HL-60 (cell line): ENCODE data around the gene DERL2.

Experiments
- DNase-seq, 2 experiments: peaks; one replicate each; pipeline ENCODE4 v3.0.0-alpha.2; 2010 to 2020; ENCODE audit warnings: low read depth in 1 of 2, low spot score in 1 of 2
- H3K27ac ChIP-seq: fragments of 250-450 bp; sonication (Bioruptor Pico); replicated peaks from 2 replicates; pipeline ENCODE4 v1.5.1; 2020; ENCODE audit warnings: mild to moderate bottlenecking, moderate library complexity
- H3K27me3 ChIP-seq: fragments of 250-450 bp; sonication (Bioruptor Pico); 2 replicates; pipeline ENCODE4 v1.5.1; 2021; ENCODE audit warnings: mild to moderate bottlenecking, moderate library complexity; ENCODE audit not compliant: insufficient read depth, poor library complexity, severe bottlenecking
- H3K4me3 ChIP-seq: replicated peaks from 2 replicates; pipeline ENCODE4 v1.5.1; 2011; ENCODE audit warnings: mild to moderate bottlenecking, control low read depth, low read length; ENCODE audit not compliant: insufficient read depth
- CTCF ChIP-seq: IDR thresholded peaks from one replicate; pipeline ENCODE4 v1.5.1; 2011; ENCODE audit warnings: low read length, control low read depth, inconsistent platforms; ENCODE audit not compliant: insufficient read depth
- GABPA ChIP-seq: IDR thresholded peaks from 2 replicates; pipeline ENCODE4 v1.6.1; 2012; ENCODE audit warnings: low read depth
- POLR2AphosphoS5 ChIP-seq: IDR thresholded peaks from 2 replicates; pipeline ENCODE4 v1.6.1; 2012; ENCODE audit warnings: low read depth
- SPI1 ChIP-seq: IDR thresholded peaks from 2 replicates; pipeline ENCODE4 v1.6.1; 2012; ENCODE audit warnings: low read depth, mild to moderate bottlenecking, borderline replicate concordance
- TF ChIP-seq, protein P1 (sequence below): IDR thresholded peaks from 2 replicates; pipeline ENCODE4 v1.6.1; 2012; ENCODE audit warnings: low read depth; ENCODE audit not compliant: insufficient replicate concordance

DERL2 gene

DNA sequence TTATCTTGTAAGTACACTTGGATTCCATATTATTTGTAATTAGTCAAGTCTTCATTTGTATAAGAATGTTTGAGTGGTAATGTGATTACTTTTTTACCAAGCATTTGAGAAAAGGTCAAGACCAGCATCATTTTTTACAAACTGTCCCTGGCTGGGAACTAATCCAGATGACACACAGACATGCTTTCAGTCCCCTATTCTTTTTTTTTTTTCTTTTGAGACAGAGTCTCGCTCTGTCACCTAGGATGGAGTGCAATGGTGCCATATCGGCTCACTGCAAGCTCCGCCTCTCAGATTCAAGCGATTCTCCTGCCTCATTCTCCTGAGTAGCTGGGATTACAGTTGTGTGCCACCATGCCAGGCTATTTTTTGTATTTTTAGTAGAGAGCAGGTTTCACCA lies 4.5 kb downstream of the DERL2 start:
- no peaks in the 10 kb centered on the region for H3K27me3 ChIP-seq
- H3K27ac ChIP-seq: no peak overlapping the region
- no peak overlapping the region for H3K4me3 ChIP-seq
- DNase-seq: no peak
- TF ChIP-seq SPI1 (no peak), GABPA (no peak), POLR2AphosphoS5 (no peak), CTCF (no peak)
- TF ChIP-seq, protein P1, sequence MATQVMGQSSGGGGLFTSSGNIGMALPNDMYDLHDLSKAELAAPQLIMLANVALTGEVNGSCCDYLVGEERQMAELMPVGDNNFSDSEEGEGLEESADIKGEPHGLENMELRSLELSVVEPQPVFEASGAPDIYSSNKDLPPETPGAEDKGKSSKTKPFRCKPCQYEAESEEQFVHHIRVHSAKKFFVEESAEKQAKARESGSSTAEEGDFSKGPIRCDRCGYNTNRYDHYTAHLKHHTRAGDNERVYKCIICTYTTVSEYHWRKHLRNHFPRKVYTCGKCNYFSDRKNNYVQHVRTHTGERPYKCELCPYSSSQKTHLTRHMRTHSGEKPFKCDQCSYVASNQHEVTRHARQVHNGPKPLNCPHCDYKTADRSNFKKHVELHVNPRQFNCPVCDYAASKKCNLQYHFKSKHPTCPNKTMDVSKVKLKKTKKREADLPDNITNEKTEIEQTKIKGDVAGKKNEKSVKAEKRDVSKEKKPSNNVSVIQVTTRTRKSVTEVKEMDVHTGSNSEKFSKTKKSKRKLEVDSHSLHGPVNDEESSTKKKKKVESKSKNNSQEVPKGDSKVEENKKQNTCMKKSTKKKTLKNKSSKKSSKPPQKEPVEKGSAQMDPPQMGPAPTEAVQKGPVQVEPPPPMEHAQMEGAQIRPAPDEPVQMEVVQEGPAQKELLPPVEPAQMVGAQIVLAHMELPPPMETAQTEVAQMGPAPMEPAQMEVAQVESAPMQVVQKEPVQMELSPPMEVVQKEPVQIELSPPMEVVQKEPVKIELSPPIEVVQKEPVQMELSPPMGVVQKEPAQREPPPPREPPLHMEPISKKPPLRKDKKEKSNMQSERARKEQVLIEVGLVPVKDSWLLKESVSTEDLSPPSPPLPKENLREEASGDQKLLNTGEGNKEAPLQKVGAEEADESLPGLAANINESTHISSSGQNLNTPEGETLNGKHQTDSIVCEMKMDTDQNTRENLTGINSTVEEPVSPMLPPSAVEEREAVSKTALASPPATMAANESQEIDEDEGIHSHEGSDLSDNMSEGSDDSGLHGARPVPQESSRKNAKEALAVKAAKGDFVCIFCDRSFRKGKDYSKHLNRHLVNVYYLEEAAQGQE: no peak

DNA sequence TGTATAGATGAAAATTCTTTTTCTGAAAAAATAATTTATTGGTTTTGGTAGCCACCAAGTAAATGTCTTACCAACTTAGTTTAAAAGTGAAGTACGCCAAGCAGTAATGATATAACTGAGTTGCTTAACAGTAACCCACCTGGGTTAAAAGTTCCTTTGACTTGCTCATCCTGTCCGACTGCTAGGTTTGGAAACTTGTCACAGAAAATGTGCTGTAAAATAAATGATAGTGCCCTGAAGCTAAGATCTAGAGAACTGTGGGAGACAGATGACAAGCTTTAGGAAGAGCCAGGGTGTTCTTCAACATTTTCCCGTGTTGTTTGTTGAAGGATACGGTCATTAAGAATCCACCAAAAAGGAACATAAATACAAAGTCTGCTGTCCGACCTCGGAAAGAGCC lies 5.0 kb downstream of the DERL2 start:
- no peak overlapping the region for H3K27ac ChIP-seq
- TF ChIP-seq, protein P1: no peak
- TF ChIP-seq SPI1: no peak
- TF ChIP-seq POLR2AphosphoS5: no peak
- TF ChIP-seq GABPA: no peak
- no peak for TF ChIP-seq CTCF
- DNase-seq: no peak

DNA sequence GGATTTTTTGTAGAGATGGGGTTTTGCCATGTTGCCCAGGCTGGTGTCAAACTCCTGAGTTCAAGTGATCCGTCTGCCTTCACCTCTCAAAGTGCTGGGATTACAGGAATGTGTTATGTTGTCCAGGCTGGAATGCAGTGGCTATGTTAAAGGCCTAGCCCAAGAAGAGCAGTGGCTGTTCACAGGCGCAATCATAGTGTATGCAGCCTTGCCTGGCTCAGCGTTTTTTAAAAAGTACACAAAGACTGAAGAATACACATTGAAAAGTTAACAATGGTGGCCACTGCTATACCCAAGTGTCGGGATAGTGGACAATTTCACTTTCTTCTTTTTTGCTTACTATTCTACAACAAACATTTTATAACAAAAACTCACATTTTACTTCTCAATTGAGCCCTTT lies 7.0 kb downstream of the DERL2 start:
- Histone ChIP-seq H3K4me3 (no peak overlapping the region), H3K27ac (no peak overlapping the region), H3K27me3 (no peaks in the 10 kb centered on the region)
- no peak for DNase-seq
- TF ChIP-seq, protein P1: no peak
- no peak for TF ChIP-seq GABPA

More for the DNA sequence above, 5.0 kb downstream of the DERL2 start:
- Histone ChIP-seq H3K4me3 (no peak overlapping the region), H3K27me3 (no peaks in the 10 kb centered on the region)

GRCh38 chr17:5473906-5474305 lies 12.1 kb downstream of the DERL2 start:
- no peak for DNase-seq
- TF ChIP-seq, protein P1: no peak
- TF ChIP-seq POLR2AphosphoS5 (no peak), GABPA (no peak)
- Histone ChIP-seq H3K27ac (no peak overlapping the region), H3K4me3 (no peak overlapping the region), H3K27me3 (no peaks in the 10 kb centered on the region)
